GM12801 (cell line): Measurements from ENCODE around the gene ALOXE3.

Experiments
- TF ChIP-seq, protein P1 (sequence below): IDR thresholded peaks from one replicate; pipeline ENCODE4 v1.5.1; 2011; ENCODE audit warnings: control low read depth; ENCODE audit not compliant: insufficient read length; ENCODE audit errors: extremely low read depth

The ALOXE3 gene

DNA sequence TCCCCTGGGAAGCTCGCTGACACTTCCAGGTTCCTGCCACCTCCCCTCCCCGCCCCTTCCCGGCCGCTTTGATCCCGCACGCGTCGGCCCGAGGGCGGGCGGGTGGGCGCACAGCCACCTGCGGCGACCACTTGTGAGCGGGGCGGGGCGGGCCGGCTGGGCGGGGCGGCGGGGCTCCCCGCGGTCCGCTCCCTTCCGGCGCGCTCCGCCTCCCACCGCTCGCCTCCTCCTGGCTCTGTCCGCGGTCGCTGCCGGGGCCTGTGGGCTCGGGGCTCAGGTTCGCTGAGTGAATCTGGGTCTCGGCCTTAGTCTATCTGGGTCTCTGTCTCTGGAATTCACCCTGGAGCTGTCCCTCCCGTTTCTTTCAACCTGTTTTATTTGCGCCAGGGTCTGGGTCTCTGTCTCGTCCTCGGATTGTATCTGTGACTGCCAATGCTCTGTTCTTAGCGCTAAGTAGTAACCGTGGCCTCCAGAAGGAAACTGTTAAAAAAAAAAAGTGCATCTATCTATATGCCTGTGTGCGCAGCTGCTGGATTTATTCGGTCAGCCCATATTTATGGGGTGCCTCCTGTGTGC is 8.3 kb upstream of the ALOXE3 start:
- TF ChIP-seq, protein P1, sequence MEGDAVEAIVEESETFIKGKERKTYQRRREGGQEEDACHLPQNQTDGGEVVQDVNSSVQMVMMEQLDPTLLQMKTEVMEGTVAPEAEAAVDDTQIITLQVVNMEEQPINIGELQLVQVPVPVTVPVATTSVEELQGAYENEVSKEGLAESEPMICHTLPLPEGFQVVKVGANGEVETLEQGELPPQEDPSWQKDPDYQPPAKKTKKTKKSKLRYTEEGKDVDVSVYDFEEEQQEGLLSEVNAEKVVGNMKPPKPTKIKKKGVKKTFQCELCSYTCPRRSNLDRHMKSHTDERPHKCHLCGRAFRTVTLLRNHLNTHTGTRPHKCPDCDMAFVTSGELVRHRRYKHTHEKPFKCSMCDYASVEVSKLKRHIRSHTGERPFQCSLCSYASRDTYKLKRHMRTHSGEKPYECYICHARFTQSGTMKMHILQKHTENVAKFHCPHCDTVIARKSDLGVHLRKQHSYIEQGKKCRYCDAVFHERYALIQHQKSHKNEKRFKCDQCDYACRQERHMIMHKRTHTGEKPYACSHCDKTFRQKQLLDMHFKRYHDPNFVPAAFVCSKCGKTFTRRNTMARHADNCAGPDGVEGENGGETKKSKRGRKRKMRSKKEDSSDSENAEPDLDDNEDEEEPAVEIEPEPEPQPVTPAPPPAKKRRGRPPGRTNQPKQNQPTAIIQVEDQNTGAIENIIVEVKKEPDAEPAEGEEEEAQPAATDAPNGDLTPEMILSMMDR, result no peak

DNA sequence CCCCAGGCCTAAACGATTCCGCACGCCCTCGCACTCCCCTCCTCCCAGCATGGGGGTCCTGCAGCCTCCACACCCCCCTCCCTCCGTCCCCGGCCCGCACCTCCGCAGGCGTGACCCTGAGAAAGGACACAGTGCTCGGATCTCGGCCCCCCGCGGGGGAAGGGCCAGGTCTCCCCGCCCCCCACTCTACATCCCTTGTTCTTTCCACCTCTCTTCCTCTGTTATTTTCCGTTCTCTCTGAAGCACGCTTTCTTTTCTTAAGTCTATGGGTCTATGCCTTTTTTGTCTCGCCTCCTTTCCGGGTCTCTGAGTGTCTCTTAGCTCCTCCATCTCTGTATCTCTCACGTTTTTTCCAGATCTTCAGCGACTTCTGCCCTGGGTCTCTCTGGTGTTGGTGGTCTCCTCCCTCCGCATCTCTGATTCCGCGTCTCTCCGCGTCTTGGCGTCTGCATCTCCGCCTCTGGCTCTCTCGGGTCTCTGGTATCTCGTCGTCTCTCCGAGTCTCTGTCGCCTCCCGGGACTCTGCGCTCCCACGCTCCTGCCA is 7.7 kb upstream of the ALOXE3 start:
- TF ChIP-seq, protein P1, result no peak

DNA sequence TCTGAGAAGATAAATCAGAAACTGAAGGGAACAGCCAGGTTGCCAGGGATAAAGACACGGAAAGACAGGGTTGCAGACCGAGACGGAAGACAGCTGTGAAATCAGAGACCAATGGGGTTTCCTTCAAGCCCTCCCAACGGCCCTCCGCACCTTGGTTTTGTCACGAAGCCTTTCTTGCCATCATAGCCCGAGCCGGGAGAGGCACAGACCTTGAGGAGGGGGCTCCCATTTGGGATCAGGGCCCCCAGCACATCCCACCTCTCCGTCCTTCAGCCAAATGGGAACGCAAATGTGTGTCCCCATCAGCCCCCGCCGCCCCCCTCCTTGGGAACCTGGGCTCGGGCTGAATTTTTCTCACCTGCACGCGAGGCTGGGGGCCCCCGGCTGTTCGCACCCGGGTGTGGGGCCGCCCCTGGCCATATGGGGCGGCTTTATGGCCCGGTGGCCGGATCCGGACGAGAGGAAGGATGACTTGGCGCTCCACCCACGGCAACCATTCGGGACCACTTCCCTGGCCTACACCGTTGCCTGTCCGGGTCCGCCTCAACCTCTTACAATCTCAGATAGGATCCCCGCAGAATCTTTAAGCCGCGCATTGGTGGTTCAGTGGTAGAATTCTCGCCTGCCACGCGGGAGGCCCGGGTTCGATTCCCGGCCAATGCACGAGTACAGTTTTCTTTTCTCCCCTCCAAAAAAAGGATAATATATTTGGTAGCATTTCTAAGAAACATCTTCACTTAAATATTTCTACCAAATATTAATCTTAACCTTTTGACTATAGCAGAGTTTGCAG is 7.0 kb upstream of the ALOXE3 start:
- TF ChIP-seq, protein P1, result no peak

DNA sequence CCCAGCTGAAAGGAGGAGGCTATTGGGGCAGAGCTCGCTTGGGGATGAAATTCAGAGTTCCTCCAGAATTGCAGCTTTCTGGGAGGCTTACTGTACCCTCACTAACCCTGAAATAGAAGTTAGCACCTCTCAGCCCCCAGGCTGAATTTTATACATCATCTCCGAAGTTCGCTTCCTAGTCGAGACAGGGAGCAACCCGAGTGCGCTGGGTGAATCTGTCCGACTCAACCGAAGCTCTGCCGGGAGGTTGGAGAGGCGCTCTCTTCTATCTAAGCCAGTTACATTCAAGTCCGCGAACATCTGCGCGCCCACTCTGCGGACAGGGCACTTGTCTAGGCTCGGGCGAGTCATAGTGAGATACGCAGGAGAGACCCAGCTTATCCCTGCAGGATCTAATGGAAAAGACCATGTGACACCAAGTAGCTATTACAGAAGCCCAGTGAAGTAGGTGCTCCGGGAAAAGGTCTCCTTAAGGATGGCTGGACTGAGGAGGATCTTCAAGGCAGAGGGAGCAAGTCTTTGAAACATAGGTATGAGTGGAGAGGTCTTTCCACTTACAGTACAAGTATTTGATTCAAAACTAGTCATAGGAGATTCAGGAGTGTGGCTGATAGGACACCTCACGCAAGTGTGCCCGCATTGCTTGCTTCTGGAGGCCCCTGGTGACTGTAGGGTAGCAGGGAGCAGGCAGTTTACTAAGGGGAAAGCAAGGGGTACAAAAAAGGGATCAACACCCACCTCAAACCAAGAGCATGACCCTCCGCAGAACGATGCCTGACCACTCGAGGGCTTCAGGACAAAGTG is 6.2 kb upstream of the ALOXE3 start:
- TF ChIP-seq, protein P1, result no peak

DNA sequence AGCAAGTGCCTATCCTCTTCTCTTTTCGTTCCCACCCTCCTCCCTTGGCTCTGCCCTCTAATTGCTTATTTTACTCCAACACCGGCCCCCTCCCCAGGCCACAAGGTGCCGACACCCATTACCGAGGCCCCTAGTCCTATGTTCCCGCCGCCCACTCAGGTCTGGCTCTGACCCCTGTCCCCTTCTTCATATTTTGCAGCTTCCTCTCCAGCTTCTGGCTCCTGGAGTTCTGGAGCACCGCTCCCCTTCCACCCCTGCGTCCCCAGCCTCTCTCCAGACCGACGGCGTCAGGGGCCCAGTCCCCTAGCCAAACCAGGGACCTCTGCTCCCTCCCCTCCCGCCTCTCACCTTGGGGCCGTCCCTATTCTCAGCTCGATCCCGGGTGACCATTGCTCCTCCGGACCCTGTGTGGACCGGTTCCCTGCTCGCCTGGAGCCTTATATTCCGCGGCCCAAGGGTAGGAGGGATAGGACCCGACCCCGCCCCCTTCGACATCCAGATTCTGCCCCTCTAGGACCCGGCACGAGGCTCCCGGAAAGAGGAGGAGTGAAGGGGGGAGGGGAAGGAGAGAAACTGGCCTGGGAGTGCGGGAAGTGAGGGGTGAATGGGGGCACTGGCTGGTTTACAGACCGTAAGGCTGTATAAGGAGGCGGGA is 5.5 kb upstream of the ALOXE3 start, which contains the start of gene HES7:
HES7 (minus strand) TSS at position 412 of the 655 bp plus-strand sequence; CDS start at position 390, 22 bp downstream.
- TF ChIP-seq, protein P1, result no peak

DNA sequence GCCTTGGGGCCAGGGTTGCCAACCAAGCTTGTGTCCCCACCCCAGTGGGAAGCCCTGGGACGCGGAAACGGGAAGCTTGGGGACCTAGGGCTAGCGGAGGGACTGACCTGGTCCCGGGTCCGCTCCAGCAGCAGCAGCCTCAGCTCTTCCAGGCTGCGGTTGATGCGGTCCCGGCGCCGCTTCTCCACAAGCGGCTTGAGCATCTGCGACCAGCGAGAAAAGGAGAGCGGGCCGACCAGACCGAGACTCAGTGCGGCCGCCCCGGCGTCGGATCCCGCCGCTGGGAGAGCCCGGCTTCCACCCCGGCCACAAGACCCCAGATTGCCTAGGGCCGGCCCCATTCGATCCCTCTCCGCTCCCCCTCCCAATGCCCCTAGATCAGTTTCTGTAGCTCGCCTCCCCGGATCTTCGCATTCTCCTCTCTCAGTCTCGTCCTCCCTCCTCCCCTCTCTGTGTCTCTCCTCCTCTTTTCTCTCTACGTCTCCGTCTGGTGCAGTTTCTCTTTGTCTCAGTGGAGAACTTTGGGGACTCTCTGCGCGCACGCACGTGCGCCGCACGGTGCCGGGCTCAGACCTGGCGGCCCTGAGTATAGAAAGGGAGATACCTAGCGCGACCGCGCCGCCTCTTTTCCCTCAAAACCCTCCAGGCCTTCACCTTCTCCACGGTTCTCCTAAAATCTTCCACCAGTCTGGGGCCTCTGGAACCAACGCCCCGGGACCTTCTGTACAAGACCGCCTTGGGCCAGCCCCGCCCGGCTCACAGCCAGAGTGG is 4.8 kb upstream of the ALOXE3 start:
- TF ChIP-seq, protein P1, result no peak
